C1 segment of cervical spinal cord (tissue), 14 donors: Measurements from ENCODE around the gene STK31.
"Not testable (repeated sequence)": the region's sequence is repeated elsewhere in the genome, so short reads cannot be mapped to it uniquely, and the experiment has no call there.

Source experiments
- DNase-seq, 14 donors: peaks; one replicate each; lab custom pipeline; 2025; lab: John Stamatoyannopoulos, UW

STK31 gene, protein sequence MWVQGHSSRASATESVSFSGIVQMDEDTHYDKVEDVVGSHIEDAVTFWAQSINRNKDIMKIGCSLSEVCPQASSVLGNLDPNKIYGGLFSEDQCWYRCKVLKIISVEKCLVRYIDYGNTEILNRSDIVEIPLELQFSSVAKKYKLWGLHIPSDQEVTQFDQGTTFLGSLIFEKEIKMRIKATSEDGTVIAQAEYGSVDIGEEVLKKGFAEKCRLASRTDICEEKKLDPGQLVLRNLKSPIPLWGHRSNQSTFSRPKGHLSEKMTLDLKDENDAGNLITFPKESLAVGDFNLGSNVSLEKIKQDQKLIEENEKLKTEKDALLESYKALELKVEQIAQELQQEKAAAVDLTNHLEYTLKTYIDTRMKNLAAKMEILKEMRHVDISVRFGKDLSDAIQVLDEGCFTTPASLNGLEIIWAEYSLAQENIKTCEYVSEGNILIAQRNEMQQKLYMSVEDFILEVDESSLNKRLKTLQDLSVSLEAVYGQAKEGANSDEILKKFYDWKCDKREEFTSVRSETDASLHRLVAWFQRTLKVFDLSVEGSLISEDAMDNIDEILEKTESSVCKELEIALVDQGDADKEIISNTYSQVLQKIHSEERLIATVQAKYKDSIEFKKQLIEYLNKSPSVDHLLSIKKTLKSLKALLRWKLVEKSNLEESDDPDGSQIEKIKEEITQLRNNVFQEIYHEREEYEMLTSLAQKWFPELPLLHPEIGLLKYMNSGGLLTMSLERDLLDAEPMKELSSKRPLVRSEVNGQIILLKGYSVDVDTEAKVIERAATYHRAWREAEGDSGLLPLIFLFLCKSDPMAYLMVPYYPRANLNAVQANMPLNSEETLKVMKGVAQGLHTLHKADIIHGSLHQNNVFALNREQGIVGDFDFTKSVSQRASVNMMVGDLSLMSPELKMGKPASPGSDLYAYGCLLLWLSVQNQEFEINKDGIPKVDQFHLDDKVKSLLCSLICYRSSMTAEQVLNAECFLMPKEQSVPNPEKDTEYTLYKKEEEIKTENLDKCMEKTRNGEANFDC

GRCh38 chr7:23710000-23710399 is at the start of gene STK31:
Gene STK31, plus strand, starts transcription at chr7:23710219. Its CDS starts 67 bp downstream, at chr7:23710286.
- DNase-seq: no peak

DNA sequence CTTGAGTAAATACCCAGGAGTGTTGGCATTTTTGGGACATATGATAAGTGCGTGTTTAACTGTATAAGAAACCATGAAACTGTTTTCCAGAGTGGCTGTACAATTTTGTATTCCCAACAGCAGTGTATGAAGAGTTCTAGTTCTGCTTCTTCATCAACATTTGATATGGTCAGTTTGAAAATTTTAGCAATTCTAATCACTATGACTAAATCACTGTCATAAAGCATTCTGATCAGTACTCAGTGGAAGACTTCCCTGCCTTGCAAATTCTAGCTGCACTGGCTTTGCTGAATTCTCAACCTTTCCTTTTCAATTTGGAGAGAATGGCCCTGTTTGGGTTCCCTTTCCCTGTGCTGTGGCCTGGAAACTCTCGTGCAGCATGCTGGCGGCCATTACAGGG is 48.6 kb upstream of the STK31 start:
- DNase-seq: no peak

DNA sequence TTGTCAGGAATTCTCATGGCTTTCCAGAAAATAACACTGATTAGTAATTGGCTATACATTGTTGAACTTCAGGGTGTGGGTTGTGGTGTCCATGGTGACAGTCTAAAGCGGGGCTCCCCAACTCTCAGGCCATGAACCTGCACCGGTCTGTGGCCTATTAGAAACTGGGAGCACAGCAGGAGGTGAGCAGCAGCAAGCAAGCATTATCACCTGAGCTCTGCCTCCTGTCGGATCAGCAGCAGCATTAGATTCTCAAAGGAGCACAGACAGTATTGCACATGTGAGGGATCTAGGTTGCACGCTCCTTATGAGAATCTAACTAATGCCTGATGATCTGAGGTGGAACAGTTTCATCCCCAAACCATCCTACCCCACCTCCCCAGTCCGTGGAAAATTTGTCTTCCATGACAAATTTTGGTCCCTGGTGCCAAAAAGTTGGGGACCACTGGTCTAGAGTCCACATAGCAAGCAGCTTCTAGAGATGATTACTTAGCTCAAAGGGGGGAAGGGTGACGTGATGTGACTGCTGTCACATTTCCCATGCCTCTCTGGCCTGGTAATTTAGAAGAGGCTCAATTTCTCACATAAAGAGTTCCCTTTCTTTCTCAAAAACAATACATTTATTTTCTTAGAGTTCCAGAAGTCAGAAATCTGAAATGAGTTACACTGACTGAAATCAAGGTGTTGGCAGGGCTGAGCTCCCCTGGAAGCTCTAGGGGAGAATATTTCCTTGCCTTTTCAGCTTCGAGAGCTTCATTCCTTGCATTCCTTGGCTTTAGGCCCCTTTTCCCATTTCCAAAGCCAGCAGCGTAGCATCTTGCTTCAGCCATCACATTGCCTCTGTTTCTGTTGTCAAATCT is 47.7 kb upstream of the STK31 start:
- DNase-seq: no peak

GRCh38 chr7:23662984-23663313 is 47.1 kb upstream of the STK31 start:
- DNase-seq: no peak

GRCh38 chr7:23664122-23664521 is 45.9 kb upstream of the STK31 start:
- no peak for DNase-seq

- DNase-seq: no peak
Observed at GRCh38 chr7:23672033-23672432, 38.0 kb upstream of the STK31 start.

DNA sequence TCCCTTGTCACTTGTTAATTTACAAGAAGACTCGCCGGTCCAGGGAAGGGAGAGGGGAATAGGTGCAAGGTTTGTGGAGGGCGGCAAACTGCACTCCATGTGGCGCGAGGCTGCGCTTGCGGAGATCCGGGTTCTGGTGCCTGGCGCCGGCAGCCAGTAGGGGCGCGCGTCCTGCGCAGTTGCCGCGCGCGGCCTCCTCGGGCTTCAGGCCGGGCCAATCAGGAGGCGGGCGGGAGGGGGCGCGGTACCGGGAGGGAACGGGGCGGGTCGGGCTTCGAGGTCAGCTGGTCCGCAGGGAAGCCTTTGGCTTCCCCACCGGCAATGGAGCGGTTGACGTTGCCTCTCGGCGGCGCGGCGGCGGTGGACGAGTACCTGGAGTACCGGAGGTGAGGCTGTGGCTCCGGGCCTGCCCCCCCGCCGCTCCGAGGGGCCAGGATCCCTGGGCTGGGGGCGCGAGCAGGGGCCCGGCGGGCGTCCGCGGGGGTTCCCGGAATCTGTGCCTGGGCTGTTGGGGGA is 30.1 kb upstream of the STK31 start, which contains the start of gene FAM221A:
Gene FAM221A, plus strand, starts transcription at position 302 of the 516 bp plus-strand sequence. Its CDS starts 20 bp downstream, at position 322.
- DNase-seq: peak in 13 of 14 donors; percentile 58 to 92 (median 86)

- peak in 13 of 14 donors; percentile 6 to 75 (median 44) for DNase-seq
Observed at GRCh38 chr7:23680414-23681405, 29.3 kb upstream of the STK31 start.

GRCh38 chr7:23684041-23684440 is 26.0 kb upstream of the STK31 start:
- not testable (repeated sequence) for DNase-seq

GRCh38 chr7:23685731-23686130 is 24.3 kb upstream of the STK31 start:
- DNase-seq: no peak

DNA sequence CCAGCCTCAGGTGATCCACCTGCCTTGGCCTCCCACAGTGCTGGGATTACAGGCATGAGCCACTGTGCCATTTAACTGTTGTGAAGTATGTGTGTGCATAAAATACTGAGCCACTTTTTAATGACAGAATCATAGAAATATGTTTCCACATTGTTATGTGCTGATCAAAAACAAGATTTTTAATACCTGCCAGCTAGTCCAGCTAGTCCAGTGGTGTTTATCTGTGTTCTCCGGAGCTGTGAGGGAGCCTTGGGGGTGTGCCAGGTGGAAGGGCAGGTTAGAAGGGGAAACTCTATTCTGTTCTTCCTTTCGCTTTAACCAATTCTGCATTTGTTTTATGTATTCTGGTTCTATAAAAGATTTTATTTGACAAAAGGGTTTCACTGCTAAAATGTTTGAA is 23.0 kb upstream of the STK31 start:
- DNase-seq: no peak

- DNase-seq: no peak
Observed at GRCh38 chr7:23689165-23689564, 20.9 kb upstream of the STK31 start.

DNA sequence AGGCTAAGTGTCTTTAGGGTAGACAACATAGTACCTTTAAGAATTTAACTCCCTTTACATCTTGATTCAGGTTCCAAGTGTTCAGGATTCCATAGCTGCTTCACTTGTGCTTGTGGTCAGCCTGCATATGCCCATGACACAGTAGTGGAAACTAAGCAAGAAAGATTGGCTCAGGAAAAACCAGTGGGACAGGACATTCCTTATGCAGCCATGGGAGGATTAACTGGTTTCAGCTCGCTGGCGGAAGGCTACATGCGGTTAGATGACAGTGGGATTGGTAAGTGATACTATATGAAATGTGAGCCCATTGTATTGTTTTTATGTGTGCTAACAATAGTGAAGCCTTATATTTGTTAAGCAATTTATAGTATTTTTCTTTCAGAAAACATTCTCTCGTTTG is 18.7 kb upstream of the STK31 start:
- no peak for DNase-seq

- no peak for DNase-seq
Observed at GRCh38 chr7:23693224-23693623, 16.8 kb upstream of the STK31 start.

- DNase-seq: peak in 1 of 14 donors; percentile 17
Observed at GRCh38 chr7:23696916-23697441, 13.0 kb upstream of the STK31 start.

DNA sequence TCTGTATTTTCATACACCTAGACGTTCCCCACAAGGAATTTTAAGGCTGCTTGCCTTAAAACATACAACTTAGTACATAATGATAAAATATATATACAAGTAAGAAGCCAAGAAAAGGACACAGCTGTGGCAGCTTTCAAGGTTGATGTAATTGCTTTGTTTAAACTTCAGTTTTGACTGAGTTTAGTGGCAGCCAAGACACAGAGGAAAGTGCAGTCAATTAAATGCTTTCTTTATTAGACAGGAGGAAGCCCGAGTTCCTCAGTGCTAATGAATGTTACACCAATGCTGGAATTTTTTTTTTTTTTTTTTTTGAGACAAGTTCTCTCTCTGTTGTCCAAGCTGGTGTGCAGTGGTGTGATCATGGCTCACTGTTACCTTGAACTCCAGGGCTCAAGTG is 11.2 kb upstream of the STK31 start:
- no peak for DNase-seq

GRCh38 chr7:23700046-23700445 is 10.0 kb upstream of the STK31 start:
- DNase-seq: no peak

DNA sequence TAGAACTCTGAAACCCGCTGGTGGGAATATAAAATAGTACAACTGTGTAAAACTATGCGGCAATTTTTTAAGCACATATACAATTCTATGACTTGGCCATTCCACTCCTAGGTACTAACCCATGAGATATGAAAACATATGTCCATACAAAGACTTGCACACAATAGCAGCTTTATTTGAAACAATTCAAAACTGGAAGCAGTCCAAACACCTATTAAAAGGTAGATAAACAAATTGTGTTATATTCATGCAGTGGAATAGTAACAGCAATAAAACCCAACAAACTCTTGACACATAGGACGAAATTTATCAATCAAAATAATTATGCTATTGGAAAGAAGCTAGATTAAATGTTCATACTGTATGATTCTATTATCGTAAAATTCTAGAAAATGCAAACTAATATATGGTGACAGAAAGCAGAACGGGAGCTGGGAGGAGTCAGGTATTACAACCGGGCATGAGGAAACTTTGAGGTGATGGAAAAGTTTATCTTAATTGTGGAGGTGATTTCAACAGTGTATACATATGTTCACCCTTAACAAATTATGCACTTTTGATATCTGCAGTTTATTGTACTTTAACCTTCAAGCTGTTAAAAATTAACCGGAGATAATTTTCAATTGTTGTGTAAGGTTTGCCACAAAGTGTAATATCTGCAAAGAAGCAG is 803 bp upstream of the STK31 start:
- no peak for DNase-seq
